HepG2 (cell line): Measurements from ENCODE around the gene LARP1. TPM values are rescaled to one million over a fixed set of nuclear protein-coding genes. Genes with fewer than 3 reads are reported as not detected.

ENCODE experiments used
- ATAC-seq: fragments of 200-7000 bp; cut with Tn5 transposase; 3 replicates; pipeline ENCODE4 v1.9.1; 2020; ENCODE audit warnings: mild to moderate bottlenecking, moderate library complexity
- BruUV-seq: library from RNA; stranded (reverse); fragments of 400-500 nt; replicated peaks from 2 replicates; lab custom pipeline; 2021; lab: Mats Ljungman, UMichigan
- CTCF ChIA-PET: fragments of 300-600 bp; formaldehyde crosslinking; extraction: SDS; loops from one replicate; lab custom pipeline; 2021; ENCODE audit warnings: low total read pairs, inconsistent platforms, low intra/inter-chr PET ratio; lab: Yijun Ruan, JAX
- POLR2A ChIA-PET: fragments of 350-600 bp; sonication (Branson Sonifier 250); formaldehyde crosslinking; loops from one replicate; lab custom pipeline; 2020; ENCODE audit warnings: antibody characterized with exemption, inconsistent platforms; lab: Yijun Ruan, JAX
- DNase-seq: peaks from one replicate; pipeline ENCODE4 v3.0.0-alpha.2; 2015; ENCODE audit warnings: low spot score
- FAIRE-seq: peaks from 3 replicates; lab custom pipeline; 2011; peaks lifted over from hg19 to GRCh38; lab: Jason Lieb, UNC
- H2AFZ ChIP-seq: one replicate; pipeline ENCODE4 v1.6.1; 2011; ENCODE audit warnings: low read length, inconsistent platforms
- H3K27ac ChIP-seq: fragments of 300-600 bp; 3 replicates; pipeline ENCODE4 v1.8.0; 2011; ENCODE audit warnings: mixed run types, mild to moderate bottlenecking, mixed read lengths, low read length, inconsistent platforms; ENCODE audit not compliant: insufficient read depth; ENCODE audit errors: extremely low read length
- H3K27me3 ChIP-seq, 2 experiments: fragments of 200-600 bp in 1 of 2; 2 replicates in 1 of 2; 3 replicates in 1 of 2; pipeline versions ENCODE4 v1.6.0 to v1.8.0; 2011; ENCODE audit warnings: low read length in 2 of 2, mild to moderate bottlenecking in 2 of 2, moderate library complexity in 2 of 2, inconsistent platforms in 1 of 2; ENCODE audit not compliant: insufficient read depth in 2 of 2, control insufficient read depth in 1 of 2
- H3K36me3 ChIP-seq, 2 experiments: fragments of 200-600 bp in 1 of 2; replicated peaks in 1 of 2; 2 replicates in 1 of 2; 3 replicates in 1 of 2; pipeline versions ENCODE4 v1.5.1 to v1.8.0; 2011; ENCODE audit warnings: low read length in 2 of 2, inconsistent platforms in 1 of 2; ENCODE audit not compliant: insufficient read depth in 2 of 2, control insufficient read depth in 1 of 2
- H3K4me1 ChIP-seq: 2 replicates; pipeline ENCODE4 v1.5.1; 2012; ENCODE audit warnings: low read length, inconsistent platforms; ENCODE audit not compliant: insufficient read depth
- H3K4me2 ChIP-seq: 2 replicates; pipeline ENCODE4 v1.6.0; 2011; ENCODE audit warnings: low read depth, low read length, inconsistent platforms
- H3K4me3 ChIP-seq, 3 experiments: fragments of 200-600 bp in 1 of 3; sonication (generic), shearing (Covaris generic) in 1 of 3; replicated peaks in 1 of 3; 2 replicates each; pipeline ENCODE4 v1.5.1; 2011 to 2016; ENCODE audit warnings: low read length in 3 of 3, inconsistent platforms in 2 of 3, low read depth in 2 of 3, mild to moderate bottlenecking in 2 of 3, control low read depth in 1 of 3, mixed read lengths in 1 of 3; ENCODE audit not compliant: insufficient read depth in 1 of 3
- H3K79me2 ChIP-seq: one replicate; pipeline ENCODE4 v1.6.1; 2011; ENCODE audit warnings: low read length, inconsistent platforms; ENCODE audit not compliant: insufficient read depth
- H3K9ac ChIP-seq: 2 replicates; pipeline ENCODE4 v1.6.0; 2011; ENCODE audit warnings: mild to moderate bottlenecking, low read depth, low read length, inconsistent platforms; ENCODE audit not compliant: insufficient read depth
- H3K9me3 ChIP-seq: 2 replicates; pipeline ENCODE4 v1.5.1; 2012; ENCODE audit warnings: mild to moderate bottlenecking, low read length
- H4K20me1 ChIP-seq: 2 replicates; pipeline ENCODE4 v1.6.0; 2011; ENCODE audit warnings: inconsistent platforms, mild to moderate bottlenecking, low read length, moderate library complexity; ENCODE audit not compliant: insufficient read depth
- FOXO1 ChIP-seq: sonication (generic); formaldehyde crosslinking; IDR thresholded peaks from 2 replicates; pipeline ENCODE4 v1.4.0; 2020; ENCODE audit warnings: missing genetic modification reagents
- HINFP ChIP-seq: sonication (generic); formaldehyde crosslinking; IDR thresholded peaks from 2 replicates; pipeline ENCODE4 v1.4.0; 2020; ENCODE audit warnings: low read depth, mild to moderate bottlenecking, missing genetic modification reagents
- IRF2 ChIP-seq: IDR thresholded peaks from 2 replicates; pipeline ENCODE4 v1.6.1; 2018; ENCODE audit warnings: missing genetic modification reagents, missing compliant biosample characterization
- RBM22 ChIP-seq: fragments of 200-400 bp; formaldehyde crosslinking; optimal IDR thresholded peaks from 2 replicates; pipeline ENCODE3; 2017; ENCODE audit warnings: mild to moderate bottlenecking, low read length, moderate library complexity
- WGBS: methylation state at CpG from one replicate; pipeline ENCODE4 v1.1.6; 2017; ENCODE audit warnings: low lambda C conversion rate; 5-methylcytosine and 5-hydroxymethylcytosine counted together
- in situ Hi-C: cut with HindIII; loops from 2 replicates; pipeline ENCODE4 v1.10.0; 2017; ENCODE audit warnings: low pct_unique_long_range_greater_than_20kb; ENCODE audit not compliant: extremely low pct_ligation_motif_present
- intact Hi-C: fragments of 100-400 bp; cut with micrococcal nuclease; formaldehyde crosslinking; loops from one replicate; pipeline ENCODE4 v1.10.0; 2022; ENCODE audit not compliant: unreplicated experiment
- polyA plus RNA-seq, 8 experiments: library from polyadenylated mRNA; depleted of rRNA in 3 of 8; stranded (reverse) in 7 of 8; unstranded in 1 of 8; fragments of >200 nt; fragmentation: Illumina TruSeq in 4 of 8; extraction: Trizol in 4 of 8; gene quantifications; 2 replicates each; pipeline versions ENCODE4 v1.2.1 to v1.2.3, GENCODE V29; 2011 to 2016; ENCODE audit warnings: low read depth in 4 of 8, missing spikeins in 1 of 8, mixed read lengths in 1 of 8; ENCODE audit not compliant: insufficient read depth in 1 of 8
- total RNA-seq, 5 experiments: library from RNA; depleted of rRNA; stranded (reverse); fragments of >200 nt; fragmentation: Illumina TruSeq; extraction: Trizol; gene quantifications; 2 replicates each; pipeline ENCODE4 v1.2.3, GENCODE V29; 2016; ENCODE audit warnings: low read depth in 1 of 5

The LARP1 gene
- total and polyA plus RNA-seq, 2 of the 13 experiments (the other 11 are each of a cell fraction or from before 2014, with no cell fraction given), result 45.2 to 61.4 TPM

- POLR2A ChIA-PET, result no interaction called here
These were observed 60.6 kb downstream of the LARP1 start for GRCh38 chr5:154815684-154816247.

GRCh38 chr5:154816891-154817492 is 61.8 kb downstream of the LARP1 start:
- POLR2A ChIA-PET, result interaction anchor here (1.0 kb wide), 1 partner anchor 42 kb away, joined by 3 read pairs; the partner anchor contains the start of gene CNOT8
- intact Hi-C loops, result loop anchor here (5.0 kb wide), 1 partner anchor 40 kb away; the partner anchor contains the start of gene CNOT8
- no TSS peak for BruUV-seq

More at GRCh38 chr5:154815684-154816247, 60.6 kb downstream of the LARP1 start:
- Histone ChIP-seq H3K79me2 (no peaks in the 10 kb centered on the region), H3K9ac (no peak overlapping the region), H3K27me3 (no peaks in the 10 kb centered on the region), H3K4me3 (no peak overlapping the region), H3K4me2 (no peak overlapping the region), H3K27ac (no peak overlapping the region), H3K36me3 (peaks cover 25 to 64% of the 10 kb centered on the region in 2 experiments), H4K20me1 (peaks cover 3% of the 10 kb centered on the region), H3K4me1 (peaks cover 21% of the 10 kb centered on the region), H3K9me3 (no peaks in the 10 kb centered on the region), H2AFZ (no peak overlapping the region)
- no peak for FAIRE-seq
- DNase-seq, result no peak
- TF ChIP-seq IRF2 (0 out of 2 replicates have a peak, but pooled peaks have one; percentile 11), RBM22 (peak; percentile 94), HINFP (no peak)
- BruUV-seq, result no TSS peak
- in situ Hi-C loops (no loop called here), intact Hi-C loops (loop anchor here (5.0 kb wide), 1 partner anchor 42 kb away; the partner anchor contains the start of gene CNOT8)
- ATAC-seq, result peak; percentile 33
- CTCF ChIA-PET, result no interaction called here
- WGBS, result 93% methylated on average over 5 of the region's 5 CpGs

More at GRCh38 chr5:154816891-154817492, 61.8 kb downstream of the LARP1 start:
- H2AFZ ChIP-seq, result no peak overlapping the region
- CTCF ChIA-PET, result no interaction called here
- TF ChIP-seq FOXO1, result no peak
- peak; percentile 41 for TF ChIP-seq RBM22
- DNase-seq, result no peak
- no peak overlapping the region for H3K4me3 ChIP-seq
- H3K27me3 ChIP-seq, result no peaks in the 10 kb centered on the region
- H3K27ac ChIP-seq, result no peak overlapping the region
- H3K4me1 ChIP-seq, result peaks cover 23% of the 10 kb centered on the region
- H3K9me3 ChIP-seq, result no peaks in the 10 kb centered on the region
- in situ Hi-C loops, result no loop called here
- ATAC-seq, result no peak
- no peak overlapping the region for H3K4me2 ChIP-seq
- no peaks in the 10 kb centered on the region for H3K79me2 ChIP-seq
- WGBS, result 98% methylated on average over 5 of the region's 5 CpGs
- H3K9ac ChIP-seq, result no peak overlapping the region
- no peak for FAIRE-seq
- H3K36me3 ChIP-seq, result peaks cover 21 to 62% of the 10 kb centered on the region in 2 experiments
- peaks cover 3% of the 10 kb centered on the region for H4K20me1 ChIP-seq
